Tibial nerve (tissue), 4 donors: ENCODE results near the gene SRPK3.
"Not testable (repeated sequence)": the region's sequence is repeated elsewhere in the genome, so short reads cannot be mapped to it uniquely, and the experiment has no call there.

Source experiments
- CTCF ChIP-seq, 5 experiments: fragments of 200-600 bp in 3 of 5; fragments of 450-650 bp in 2 of 5; sonication (generic) in 3 of 5; IDR thresholded peaks; one replicate each; pipeline ENCODE4 v1.5.1; 2016 to 2019; ENCODE audit warnings: antibody characterized with exemption in 5 of 5, mild to moderate bottlenecking in 3 of 5, moderate library complexity in 2 of 5
- EP300 ChIP-seq, 2 donors: sonication (generic); formaldehyde crosslinking; IDR thresholded peaks; one replicate each; pipeline ENCODE4 v1.6.1; 2017; ENCODE audit warnings: antibody characterized with exemption in 2 of 2, mild to moderate bottlenecking in 1 of 2
- POLR2A ChIP-seq, 2 donors: fragments of 450-650 bp; IDR thresholded peaks; one replicate each; pipeline ENCODE4 v1.6.1; 2017; ENCODE audit warnings: antibody characterized with exemption in 2 of 2, mild to moderate bottlenecking in 2 of 2, moderate library complexity in 2 of 2

- TF ChIP-seq POLR2A, CTCF, EP300 (IDR thresholded peaks at IDR 0.05): not testable (repeated sequence)
These were observed 37.2 kb downstream of the SRPK3 start for GRCh38 chrX:153818064-153818463.
